Calu3 (cell line): ENCODE measurements around the gene SHMT2. TPM values are rescaled to one million over a fixed set of nuclear protein-coding genes. Genes with fewer than 3 reads are reported as not detected.

ENCODE experiments used
- BruUV-seq: library from RNA; stranded (reverse); fragments of 400-500 nt; replicated peaks from 2 replicates; lab custom pipeline; 2021; lab: Mats Ljungman, UMichigan
- CTCF ChIA-PET: fragments of 300-600 bp; sonication (Branson Sonifier 250); formaldehyde crosslinking; loops from one replicate; lab custom pipeline; 2022; ENCODE audit warnings: antibody characterized with exemption; lab: Charles Lee
- DNase-seq: peaks from one replicate; pipeline ENCODE4 v3.0.0; 2022
- H3K27ac Mint-ChIP-seq: one replicate; pipeline ENCODE4 v1.8.0; 2022; ENCODE audit warnings: mixed read lengths; ENCODE audit not compliant: unreplicated experiment
- H3K27me3 Mint-ChIP-seq: one replicate; pipeline ENCODE4 v1.8.0; 2022; ENCODE audit warnings: mixed read lengths; ENCODE audit not compliant: unreplicated experiment
- H3K36me3 Mint-ChIP-seq: one replicate; pipeline ENCODE4 v1.8.0; 2022; ENCODE audit warnings: mild to moderate bottlenecking, moderate library complexity, mixed read lengths; ENCODE audit not compliant: insufficient read depth, unreplicated experiment
- H3K4me1 Mint-ChIP-seq: one replicate; pipeline ENCODE4 v1.8.0; 2022; ENCODE audit warnings: mild to moderate bottlenecking, low read depth, mixed read lengths; ENCODE audit not compliant: unreplicated experiment
- H3K4me3 Mint-ChIP-seq: one replicate; pipeline ENCODE4 v1.8.0; 2022; ENCODE audit warnings: mild to moderate bottlenecking, low read depth, moderate library complexity, mixed read lengths; ENCODE audit not compliant: unreplicated experiment
- H3K9me3 Mint-ChIP-seq: one replicate; pipeline ENCODE4 v1.8.0; 2022; ENCODE audit warnings: low read depth, mixed read lengths; ENCODE audit not compliant: unreplicated experiment
- intact Hi-C: fragments of 100-400 bp; cut with micrococcal nuclease; formaldehyde crosslinking; loops from one replicate; pipeline ENCODE4 v1.10.0; 2022; ENCODE audit not compliant: unreplicated experiment
- total RNA-seq: library from RNA; stranded (reverse); gene quantifications from 2 replicates; pipeline ENCODE4 v1.2.3, GENCODE V29; 2022
- TF ChIP-seq, protein P1 (sequence below): fragments of 200-600 bp; IDR thresholded peaks from one replicate; pipeline ENCODE4 v1.8.0; 2022; ENCODE audit warnings: antibody characterized with exemption; ENCODE audit not compliant: unreplicated experiment

Gene SHMT2
- total RNA-seq, 1 experiment from 2014 or later: 243 TPM

DNA sequence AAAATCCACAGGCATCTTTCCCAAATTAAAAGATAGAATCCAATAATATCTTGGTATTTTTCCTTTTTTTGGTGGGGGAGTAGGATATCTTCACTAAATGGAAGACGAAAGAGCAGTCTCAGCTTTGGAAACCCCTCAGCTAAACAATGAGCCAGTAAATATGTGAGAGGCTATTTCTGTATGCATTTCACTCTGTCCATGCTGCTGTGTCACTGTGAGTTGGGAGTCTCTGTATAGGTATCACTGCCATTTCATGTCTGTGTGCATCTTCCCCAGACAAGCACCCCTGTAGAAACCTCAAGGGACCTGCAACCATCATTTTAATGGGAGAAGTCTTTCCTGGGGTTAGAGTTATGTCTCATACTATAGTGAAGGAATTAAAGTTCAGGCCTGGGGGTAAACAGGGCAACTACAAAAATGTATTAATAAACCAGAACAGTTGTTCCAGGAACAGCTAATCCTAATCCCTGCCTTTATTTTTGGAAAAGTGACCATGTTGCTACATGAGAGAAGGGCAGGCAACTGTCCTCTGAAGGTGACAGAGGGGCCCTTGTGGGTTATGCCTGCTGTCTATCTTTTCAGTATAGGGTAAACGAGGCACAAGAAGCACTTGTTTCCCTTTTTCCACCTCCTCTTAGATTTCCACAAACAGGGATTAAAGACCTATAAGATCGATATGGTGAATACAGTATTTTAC, 32.8 kb downstream of the SHMT2 start:
- H3K27ac Mint-ChIP-seq: no peak overlapping the region
- TF ChIP-seq, protein P1, sequence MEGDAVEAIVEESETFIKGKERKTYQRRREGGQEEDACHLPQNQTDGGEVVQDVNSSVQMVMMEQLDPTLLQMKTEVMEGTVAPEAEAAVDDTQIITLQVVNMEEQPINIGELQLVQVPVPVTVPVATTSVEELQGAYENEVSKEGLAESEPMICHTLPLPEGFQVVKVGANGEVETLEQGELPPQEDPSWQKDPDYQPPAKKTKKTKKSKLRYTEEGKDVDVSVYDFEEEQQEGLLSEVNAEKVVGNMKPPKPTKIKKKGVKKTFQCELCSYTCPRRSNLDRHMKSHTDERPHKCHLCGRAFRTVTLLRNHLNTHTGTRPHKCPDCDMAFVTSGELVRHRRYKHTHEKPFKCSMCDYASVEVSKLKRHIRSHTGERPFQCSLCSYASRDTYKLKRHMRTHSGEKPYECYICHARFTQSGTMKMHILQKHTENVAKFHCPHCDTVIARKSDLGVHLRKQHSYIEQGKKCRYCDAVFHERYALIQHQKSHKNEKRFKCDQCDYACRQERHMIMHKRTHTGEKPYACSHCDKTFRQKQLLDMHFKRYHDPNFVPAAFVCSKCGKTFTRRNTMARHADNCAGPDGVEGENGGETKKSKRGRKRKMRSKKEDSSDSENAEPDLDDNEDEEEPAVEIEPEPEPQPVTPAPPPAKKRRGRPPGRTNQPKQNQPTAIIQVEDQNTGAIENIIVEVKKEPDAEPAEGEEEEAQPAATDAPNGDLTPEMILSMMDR: no peak
- no peak overlapping the region for H3K4me3 Mint-ChIP-seq
- peaks cover 40% of the 10 kb centered on the region for H3K36me3 Mint-ChIP-seq
- no peaks in the 10 kb centered on the region for H3K27me3 Mint-ChIP-seq
- DNase-seq: no peak
- intact Hi-C loops: no loop called here
- no TSS peak for BruUV-seq
- CTCF ChIA-PET: interaction anchor here (1.2 kb wide), 1 partner anchor 192 kb away, joined by 3 read pairs; no protein-coding TSS in a partner anchor
- H3K9me3 Mint-ChIP-seq: no peaks in the 10 kb centered on the region
- H3K4me1 Mint-ChIP-seq: no peaks in the 10 kb centered on the region

DNA sequence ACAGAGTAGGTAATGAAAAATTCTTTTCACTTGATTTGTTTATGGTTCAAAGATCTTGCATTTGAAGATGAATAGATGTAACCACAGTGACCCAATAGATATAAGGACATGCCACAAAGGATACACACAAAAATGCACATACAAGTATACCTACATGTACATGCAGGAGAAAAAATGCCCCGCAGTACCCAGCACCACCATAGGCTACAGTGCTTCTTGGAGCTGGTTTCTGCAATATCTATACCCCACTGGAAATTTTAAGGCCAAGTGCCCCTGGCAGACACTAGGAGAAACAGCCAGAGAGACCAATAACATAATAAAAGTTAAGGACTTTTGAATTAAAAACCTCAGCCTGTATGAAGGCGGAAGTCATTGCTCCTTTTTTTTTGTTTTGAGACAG, 33.6 kb downstream of the SHMT2 start:
- intact Hi-C loops: loop anchor here (1.0 kb wide), 1 partner anchor 190 kb away; no protein-coding TSS in a partner anchor
- TF ChIP-seq, protein P1: no peak
- no peak overlapping the region for H3K4me3 Mint-ChIP-seq
- no TSS peak for BruUV-seq
- no peak for DNase-seq
- CTCF ChIA-PET: no interaction called here
- no peaks in the 10 kb centered on the region for H3K27me3 Mint-ChIP-seq
- no peaks in the 10 kb centered on the region for H3K9me3 Mint-ChIP-seq
- H3K36me3 Mint-ChIP-seq: peaks cover 40% of the 10 kb centered on the region
- no peak overlapping the region for H3K27ac Mint-ChIP-seq
- H3K4me1 Mint-ChIP-seq: no peaks in the 10 kb centered on the region

- intact Hi-C loops: no loop called here
- H3K36me3 Mint-ChIP-seq: peaks cover 37% of the 10 kb centered on the region
- H3K4me1 Mint-ChIP-seq: no peaks in the 10 kb centered on the region
- H3K9me3 Mint-ChIP-seq: no peaks in the 10 kb centered on the region
- H3K27me3 Mint-ChIP-seq: no peaks in the 10 kb centered on the region
- CTCF ChIA-PET: interaction anchor here (1.5 to 2.3 kb wide), 2 partner anchors 186 to 189 kb away, joined by 7 read pairs; partner anchors contain the start of gene INHBE
- no peak overlapping the region for H3K4me3 Mint-ChIP-seq
- no peak for DNase-seq
- no peak overlapping the region for H3K27ac Mint-ChIP-seq
- BruUV-seq: no TSS peak
- TF ChIP-seq, protein P1: no peak
These were observed 37.2 kb downstream of the SHMT2 start for GRCh38 chr12:57266681-57267080.

DNA sequence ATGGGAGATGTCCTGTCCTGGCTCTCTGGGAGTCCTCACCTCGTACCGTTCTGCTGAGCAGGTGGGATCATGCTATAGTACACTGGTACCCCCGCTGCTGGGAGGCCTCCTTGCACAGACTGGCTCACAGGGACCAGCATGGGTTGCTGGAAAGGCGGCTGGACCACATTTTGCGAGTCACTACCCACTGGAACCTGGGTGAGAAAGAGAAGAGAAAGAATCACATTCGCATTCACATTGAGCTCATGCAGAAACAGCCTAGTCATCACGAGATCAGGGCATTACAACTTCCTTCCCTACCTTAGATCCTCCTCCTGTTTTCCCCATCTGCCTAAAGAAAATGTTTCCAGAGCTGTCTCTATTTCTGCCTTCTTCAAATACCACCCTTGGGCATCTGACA, 38.8 kb downstream of the SHMT2 start:
- peaks cover 30% of the 10 kb centered on the region for H3K36me3 Mint-ChIP-seq
- H3K27ac Mint-ChIP-seq: no peak overlapping the region

More for the DNA sequence above, 38.8 kb downstream of the SHMT2 start:
- no peaks in the 10 kb centered on the region for H3K9me3 Mint-ChIP-seq
- H3K4me1 Mint-ChIP-seq: no peaks in the 10 kb centered on the region
- DNase-seq: no peak
- TF ChIP-seq, protein P1: no peak
- intact Hi-C loops: no loop called here
- H3K4me3 Mint-ChIP-seq: no peak overlapping the region
- no TSS peak for BruUV-seq
- H3K27me3 Mint-ChIP-seq: no peaks in the 10 kb centered on the region
- CTCF ChIA-PET: interaction anchor here (1.1 kb wide), 1 partner anchor 188 kb away, joined by 3 read pairs; no protein-coding TSS in a partner anchor
